H1 (cell line): ENCODE results near the gene MAP7. TPM values are rescaled to one million over a fixed set of nuclear protein-coding genes. Genes with fewer than 3 reads are reported as not detected.

Experiments
- CTBP2 ChIP-seq: IDR thresholded peaks from 2 replicates; pipeline ENCODE4 v1.7.0; 2011; ENCODE audit warnings: borderline replicate concordance, mild to moderate bottlenecking, moderate library complexity, mixed read lengths, low read length; ENCODE audit not compliant: insufficient read depth, insufficient read length
- FOSL1 ChIP-seq: IDR thresholded peaks from 2 replicates; pipeline ENCODE4 v1.6.1; 2011; ENCODE audit warnings: mild to moderate bottlenecking, low read depth, low read length, moderate library complexity; ENCODE audit not compliant: insufficient read depth
- GABPA ChIP-seq: IDR thresholded peaks from 2 replicates; pipeline ENCODE4 v1.6.1; 2011; ENCODE audit warnings: mild to moderate bottlenecking, low read length, moderate library complexity, borderline replicate concordance; ENCODE audit not compliant: insufficient read depth
- JUN ChIP-seq: IDR thresholded peaks from 2 replicates; pipeline ENCODE4 v1.6.1; 2011; ENCODE audit warnings: low read depth, mild to moderate bottlenecking, improper control_type of control experiment, low read length
- POLR2A ChIP-seq, 2 experiments: IDR thresholded peaks; 1 replicate in 1 of 2; 2 replicates in 1 of 2; pipeline ENCODE4 v1.6.1; 2011; ENCODE audit warnings: low read depth in 2 of 2, low read length in 2 of 2, mild to moderate bottlenecking in 2 of 2; ENCODE audit errors: control extremely low read depth in 1 of 2
- SRF ChIP-seq: IDR thresholded peaks from 2 replicates; pipeline ENCODE4 v1.6.1; 2011; ENCODE audit warnings: mild to moderate bottlenecking, low read depth, low read length, moderate library complexity
- TAF7 ChIP-seq: optimal IDR thresholded peaks from 2 replicates; pipeline ENCODE3; 2011; ENCODE audit warnings: low read depth, mild to moderate bottlenecking, inconsistent platforms, low read length, moderate library complexity, borderline replicate concordance
- TBP ChIP-seq: IDR thresholded peaks from 2 replicates; pipeline ENCODE4 v1.6.1; 2011; ENCODE audit warnings: low read depth, low read length, improper control_type of control experiment
- polyA plus RNA-seq, 7 experiments: library from polyadenylated mRNA; depleted of rRNA in 3 of 7; stranded (reverse) in 5 of 7; unstranded in 2 of 7; fragments of >200 nt in 5 of 7; fragments of 200-250 nt in 2 of 7; gene quantifications; 1 replicate in 5 of 7; 2 replicates in 1 of 7; 4 replicates in 1 of 7; pipeline versions ENCODE4 v1.2.1 to v1.2.3, GENCODE V29; 2011 to 2013; ENCODE audit warnings: missing spikeins in 2 of 7, mixed read lengths in 2 of 7
- total RNA-seq: library from RNA; stranded (reverse); fragmentation: NEBNext Ultra II Directional; extraction: Animal tissue kit (Norgen Biotek cat#: 25700); gene quantifications from 2 replicates; pipeline ENCODE4 v1.2.1, GENCODE V29; 2021

The MAP7 gene
- total and polyA plus RNA-seq, 2 of the 8 experiments (the other 6 are each of a cell fraction or from before 2014, with no cell fraction given) = 13.5 to 66.9 TPM

GRCh38 chr6:136424901-136425300 is 125.3 kb downstream of the MAP7 start (continued):
- TF ChIP-seq CTBP2 (no peak), JUN (no peak), GABPA (no peak), SRF (no peak), TBP (no peak), POLR2A (IDR thresholded peaks at IDR 0.05; ENCODE audit: control extremely low read depth in 1 of 2, low read depth in 2 of 2, low read length in 2 of 2) (no peak), FOSL1 (no peak), TAF7 (no peak)
- TF ChIP-seq, all 59 proteins: peak for 0
